Measurements from ENCODE around the gene RNU5B-1.

Gene RNU5B-1

GRCh38 chr15:65289261-65289854, 15.1 kb upstream of the RNU5B-1 start:
- FAIRE-seq: no peak

GRCh38 chr15:65290228-65290627, 14.2 kb upstream of the RNU5B-1 start:
- FAIRE-seq: no peak

- no peak for FAIRE-seq
Observed at GRCh38 chr15:65292938-65293518, 11.4 kb upstream of the RNU5B-1 start.

GRCh38 chr15:65298731-65299130, 5.7 kb upstream of the RNU5B-1 start:
- no peak for FAIRE-seq

GRCh38 chr15:65300924-65301441, 3.5 kb upstream of the RNU5B-1 start:
- FAIRE-seq: no peak

GRCh38 chr15:65302061-65302460, 2.4 kb upstream of the RNU5B-1 start:
- no peak for FAIRE-seq

GRCh38 chr15:65303687-65304380, 643 bp upstream of the RNU5B-1 start:
- FAIRE-seq: no peak

- FAIRE-seq: no peak
Observed at GRCh38 chr15:65305150-65305758, 777 bp downstream of the RNU5B-1 start.

- FAIRE-seq: no peak
Observed at GRCh38 chr15:65305776-65306175, 1.3 kb downstream of the RNU5B-1 start.

- no peak for FAIRE-seq
Observed at GRCh38 chr15:65306551-65306950, 2.1 kb downstream of the RNU5B-1 start.

GRCh38 chr15:65307978-65308377, 3.5 kb downstream of the RNU5B-1 start:
- FAIRE-seq: no peak

GRCh38 chr15:65309882-65310418, 5.5 kb downstream of the RNU5B-1 start:
- FAIRE-seq: no peak

GRCh38 chr15:65310431-65311137, 6.1 kb downstream of the RNU5B-1 start:
- no peak for FAIRE-seq

- FAIRE-seq: no peak
Observed at GRCh38 chr15:65311760-65312159, 7.3 kb downstream of the RNU5B-1 start.

- FAIRE-seq: no peak
Observed at GRCh38 chr15:65312400-65312916, 8.0 kb downstream of the RNU5B-1 start.

- FAIRE-seq: no peak
Observed at GRCh38 chr15:65318870-65319356, 14.4 kb downstream of the RNU5B-1 start.

GRCh38 chr15:65323071-65323511, 18.6 kb downstream of the RNU5B-1 start:
- FAIRE-seq: no peak

- FAIRE-seq: no peak
Observed at GRCh38 chr15:65326117-65326526, 21.6 kb downstream of the RNU5B-1 start.

- FAIRE-seq: no peak
Observed at GRCh38 chr15:65326818-65327217, 22.3 kb downstream of the RNU5B-1 start.

- no peak for FAIRE-seq
Observed at GRCh38 chr15:65327651-65328393, 23.3 kb downstream of the RNU5B-1 start.

- no peak for FAIRE-seq
Observed at GRCh38 chr15:65328506-65329287, 24.2 kb downstream of the RNU5B-1 start.
